Stimulated activated effector memory CD8-positive, alpha-beta T cell treated with anti-CD3 and anti-CD28 coated beads, Interleukin-12 subunit alpha, Interleukin-12 subunit beta, amount 100 ng/mL, for 72 hours (primary cell): ENCODE results near the gene BLOC1S1.
A peak's percentile ranks its signal among the peaks of the same experiment; 100 is the strongest.

Source experiments
- ATAC-seq: fragments of 150-1000 bp; cut with Tn5 transposase; 2 replicates; pipeline ENCODE4 v1.10.0; 2021
- DNase-seq, 2 donors: peaks; one replicate each; pipeline ENCODE4 v3.0.0; 2021 to 2022; ENCODE audit warnings: low spot score in 2 of 2
- H3K27ac Mint-ChIP-seq: one replicate; pipeline ENCODE4 v1.8.0; 2022; ENCODE audit warnings: mild to moderate bottlenecking, mixed read lengths
- H3K36me3 Mint-ChIP-seq: one replicate; pipeline ENCODE4 v1.8.0; 2022; ENCODE audit warnings: mild to moderate bottlenecking, mixed read lengths
- H3K4me1 Mint-ChIP-seq: one replicate; pipeline ENCODE4 v1.8.0; 2022; ENCODE audit warnings: mixed read lengths
- H3K4me3 Mint-ChIP-seq: one replicate; pipeline ENCODE4 v1.8.0; 2022; ENCODE audit warnings: mild to moderate bottlenecking, mixed read lengths
- H3K9me3 Mint-ChIP-seq: one replicate; pipeline ENCODE4 v1.8.0; 2022; ENCODE audit warnings: mixed read lengths

The BLOC1S1 gene

GRCh38 chr12:55715833-55716581 lies at the start of gene BLOC1S1:
Gene BLOC1S1, plus strand, starts transcription at chr12:55716046. Its CDS starts 6 bp downstream, at chr12:55716052.
- Mint-ChIP-seq H3K36me3 (peaks cover 31% of the 10 kb centered on the region), H3K4me1 (peaks cover 34% of the 10 kb centered on the region), H3K4me3 (peak within 1 kb of the TSS; percentile 91), H3K9me3 (no peaks in the 10 kb centered on the region), H3K27ac (peak within 1 kb of the TSS; percentile 98)
- peak; percentile 92 for ATAC-seq
- peak; percentile 94 to 96 for DNase-seq

GRCh38 chr12:55666508-55666907 lies 49.3 kb upstream of the BLOC1S1 start:
- no peaks in the 10 kb centered on the region for H3K36me3 Mint-ChIP-seq

GRCh38 chr12:55670276-55670675 lies 45.6 kb upstream of the BLOC1S1 start:
- DNase-seq: no peak
- Mint-ChIP-seq H3K36me3 (no peaks in the 10 kb centered on the region), H3K27ac (peak overlapping the region; percentile 10), H3K4me1 (no peaks in the 10 kb centered on the region), H3K9me3 (no peaks in the 10 kb centered on the region), H3K4me3 (no peak overlapping the region)
- no peak for ATAC-seq

More at GRCh38 chr12:55666508-55666907, 49.3 kb upstream of the BLOC1S1 start:
- ATAC-seq: no peak
- Mint-ChIP-seq H3K9me3 (no peaks in the 10 kb centered on the region), H3K4me3 (no peak overlapping the region), H3K27ac (no peak overlapping the region), H3K4me1 (no peaks in the 10 kb centered on the region)
- no peak for DNase-seq

GRCh38 chr12:55671746-55672145 lies 44.1 kb upstream of the BLOC1S1 start:
- DNase-seq (no peak), ATAC-seq (no peak)
- Mint-ChIP-seq H3K27ac (no peak overlapping the region), H3K9me3 (no peaks in the 10 kb centered on the region), H3K4me3 (no peak overlapping the region), H3K36me3 (no peaks in the 10 kb centered on the region), H3K4me1 (no peaks in the 10 kb centered on the region)

- no peak overlapping the region for H3K27ac Mint-ChIP-seq
Observed at GRCh38 chr12:55673638-55674037, 42.2 kb upstream of the BLOC1S1 start.

GRCh38 chr12:55675666-55676065 lies 40.2 kb upstream of the BLOC1S1 start:
- no peaks in the 10 kb centered on the region for H3K36me3 Mint-ChIP-seq
- H3K4me1 Mint-ChIP-seq: peaks cover 1% of the 10 kb centered on the region
- no peak for ATAC-seq
- no peak for DNase-seq
- H3K9me3 Mint-ChIP-seq: no peaks in the 10 kb centered on the region
- H3K4me3 Mint-ChIP-seq: no peak overlapping the region
- peak overlapping the region; percentile 48 for H3K27ac Mint-ChIP-seq

More at GRCh38 chr12:55673638-55674037, 42.2 kb upstream of the BLOC1S1 start:
- no peaks in the 10 kb centered on the region for H3K9me3 Mint-ChIP-seq
- ATAC-seq: no peak
- no peak for DNase-seq
- no peaks in the 10 kb centered on the region for H3K36me3 Mint-ChIP-seq
- H3K4me3 Mint-ChIP-seq: no peak overlapping the region
- H3K4me1 Mint-ChIP-seq: no peaks in the 10 kb centered on the region

- H3K9me3 Mint-ChIP-seq: no peaks in the 10 kb centered on the region
- no peak overlapping the region for H3K4me3 Mint-ChIP-seq
- DNase-seq (no peak), ATAC-seq (no peak)
- no peaks in the 10 kb centered on the region for H3K36me3 Mint-ChIP-seq
- H3K27ac Mint-ChIP-seq: no peak overlapping the region
- H3K4me1 Mint-ChIP-seq: peaks cover 12% of the 10 kb centered on the region
Observed at GRCh38 chr12:55676707-55677106, 39.1 kb upstream of the BLOC1S1 start.

- peaks cover 14% of the 10 kb centered on the region for H3K4me1 Mint-ChIP-seq
- H3K36me3 Mint-ChIP-seq: no peaks in the 10 kb centered on the region
- no peaks in the 10 kb centered on the region for H3K9me3 Mint-ChIP-seq
- ATAC-seq (no peak), DNase-seq (no peak)
- no peak overlapping the region for H3K27ac Mint-ChIP-seq
- H3K4me3 Mint-ChIP-seq: no peak overlapping the region
Observed at GRCh38 chr12:55679691-55680090, 36.2 kb upstream of the BLOC1S1 start.

GRCh38 chr12:55681142-55682077 lies 34.4 kb upstream of the BLOC1S1 start:
- H3K4me1 Mint-ChIP-seq: peaks cover 14% of the 10 kb centered on the region
- DNase-seq (no peak), ATAC-seq (peak; percentile 64)
- H3K9me3 Mint-ChIP-seq: no peaks in the 10 kb centered on the region
- no peak overlapping the region for H3K27ac Mint-ChIP-seq
- H3K4me3 Mint-ChIP-seq: no peak overlapping the region
- H3K36me3 Mint-ChIP-seq: no peaks in the 10 kb centered on the region

GRCh38 chr12:55682087-55682796 lies 33.6 kb upstream of the BLOC1S1 start:
- no peak for ATAC-seq
- DNase-seq: no peak
- H3K27ac Mint-ChIP-seq: no peak overlapping the region
- no peaks in the 10 kb centered on the region for H3K9me3 Mint-ChIP-seq
- no peak overlapping the region for H3K4me3 Mint-ChIP-seq
- peaks cover 14% of the 10 kb centered on the region for H3K4me1 Mint-ChIP-seq
- H3K36me3 Mint-ChIP-seq: no peaks in the 10 kb centered on the region

- H3K36me3 Mint-ChIP-seq: no peaks in the 10 kb centered on the region
- no peak for ATAC-seq
- no peak overlapping the region for H3K27ac Mint-ChIP-seq
Observed at GRCh38 chr12:55683676-55684075, 32.2 kb upstream of the BLOC1S1 start.

GRCh38 chr12:55684761-55685370 lies 31.0 kb upstream of the BLOC1S1 start:
- Mint-ChIP-seq H3K36me3 (no peaks in the 10 kb centered on the region), H3K4me1 (peaks cover 21% of the 10 kb centered on the region), H3K9me3 (no peaks in the 10 kb centered on the region), H3K4me3 (no peak overlapping the region), H3K27ac (no peak overlapping the region)
- DNase-seq: no peak
- no peak for ATAC-seq

More at GRCh38 chr12:55683676-55684075, 32.2 kb upstream of the BLOC1S1 start:
- no peak overlapping the region for H3K4me3 Mint-ChIP-seq
- no peaks in the 10 kb centered on the region for H3K9me3 Mint-ChIP-seq
- H3K4me1 Mint-ChIP-seq: peaks cover 21% of the 10 kb centered on the region
- DNase-seq: no peak

GRCh38 chr12:55685671-55686070 lies 30.2 kb upstream of the BLOC1S1 start:
- Mint-ChIP-seq H3K4me1 (peaks cover 20% of the 10 kb centered on the region), H3K9me3 (no peaks in the 10 kb centered on the region), H3K4me3 (no peak overlapping the region), H3K36me3 (no peaks in the 10 kb centered on the region), H3K27ac (no peak overlapping the region)
- DNase-seq (no peak), ATAC-seq (no peak)

GRCh38 chr12:55686366-55687010 lies 29.4 kb upstream of the BLOC1S1 start:
- H3K36me3 Mint-ChIP-seq: no peaks in the 10 kb centered on the region
- H3K9me3 Mint-ChIP-seq: no peaks in the 10 kb centered on the region
- no peak overlapping the region for H3K4me3 Mint-ChIP-seq
- no peak for DNase-seq
- ATAC-seq: no peak
- no peak overlapping the region for H3K27ac Mint-ChIP-seq
- H3K4me1 Mint-ChIP-seq: peaks cover 11% of the 10 kb centered on the region
